GM11168 (cell line): Measurements from ENCODE around the gene STAU1.
"Not testable (repeated sequence)": the region's sequence is repeated elsewhere in the genome, so short reads cannot be mapped to it uniquely, and the experiment has no call there.

Source experiments
- in situ Hi-C: fragments of 300-500 bp; cut with MboI; formaldehyde crosslinking; loops from one replicate; pipeline ENCODE4 v1.12.0; 2022; ENCODE audit warnings: low sequenced_read_pairs; ENCODE audit not compliant: unreplicated experiment

STAU1 gene

DNA sequence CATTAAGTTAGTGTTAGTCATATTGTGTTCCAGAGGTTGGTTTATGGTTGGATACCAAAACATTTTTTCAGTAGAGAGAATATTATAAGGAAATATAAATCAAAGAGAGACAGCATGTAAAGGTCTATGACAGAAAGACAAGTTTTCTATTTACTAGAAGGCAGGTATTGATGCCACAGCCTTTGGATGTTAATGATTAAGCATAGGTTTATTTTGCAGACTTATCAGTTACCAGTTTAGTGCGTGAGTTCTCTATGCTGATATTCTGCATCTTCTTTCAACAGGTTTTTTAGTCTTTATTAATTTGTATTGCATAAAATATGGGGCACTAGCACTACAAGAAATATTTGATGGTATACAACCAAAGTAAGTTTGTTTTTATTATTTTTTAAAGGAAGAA is 96.4 kb downstream of the STAU1 start:
- in situ Hi-C loops, result no loop called here

DNA sequence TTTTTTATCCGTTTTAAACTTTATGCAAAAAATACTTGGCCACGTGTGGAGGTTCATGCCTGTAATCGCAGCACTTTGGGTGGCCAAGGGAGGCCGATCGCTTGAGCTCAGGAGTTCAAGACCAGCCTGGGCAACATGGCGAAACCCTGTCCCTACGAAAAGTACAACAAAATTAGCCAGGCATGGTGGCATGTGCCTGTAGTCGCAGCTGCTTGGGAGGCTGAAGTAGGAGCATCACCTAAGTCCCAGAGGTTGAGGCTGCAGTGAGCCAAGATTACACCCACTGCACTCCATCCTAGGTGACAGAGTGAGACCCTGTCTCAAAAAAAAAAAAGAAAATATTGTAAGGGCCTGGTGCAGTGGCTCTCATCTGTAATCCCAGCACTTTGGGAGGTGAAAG is 97.0 kb downstream of the STAU1 start:
- in situ Hi-C loops, result no loop called here

DNA sequence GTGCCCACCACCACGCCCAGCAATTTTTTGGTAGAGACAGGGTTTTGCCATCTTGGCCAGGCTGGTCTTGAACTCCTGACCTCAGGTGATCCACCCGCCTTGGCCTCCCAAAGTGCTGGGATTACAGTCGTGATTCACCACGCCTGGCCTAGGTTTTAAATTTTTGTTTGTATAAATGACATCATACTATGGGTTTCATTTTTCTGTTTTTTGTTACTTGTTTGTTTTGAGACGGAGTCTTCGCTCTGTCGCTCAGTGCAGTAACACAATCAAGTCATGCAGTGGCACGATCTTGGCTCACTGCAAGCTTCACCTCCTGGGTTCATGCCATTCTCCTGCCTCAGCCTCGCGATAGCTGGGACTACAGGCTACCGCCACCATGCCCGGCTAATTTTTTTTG is 105.8 kb downstream of the STAU1 start:
- in situ Hi-C loops, result not testable (repeated sequence)

DNA sequence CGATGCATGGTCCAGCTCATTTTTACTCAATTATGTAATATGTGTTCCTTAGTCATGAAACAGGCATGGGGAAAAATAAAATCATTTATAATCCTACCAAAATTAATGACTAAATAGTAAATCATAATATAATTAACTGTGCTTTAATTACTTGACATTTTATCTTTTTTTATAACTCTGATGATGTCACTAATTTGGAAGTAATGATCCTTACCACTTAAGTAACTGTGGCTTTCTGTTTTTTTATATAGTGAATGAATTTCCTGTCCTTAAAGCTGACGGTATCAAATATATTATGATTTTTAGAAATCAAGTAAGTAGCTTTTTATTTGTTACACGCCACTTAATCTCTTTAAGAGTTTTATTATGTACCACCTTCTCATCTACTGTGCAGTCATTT is 109.8 kb downstream of the STAU1 start:
- in situ Hi-C loops, result no loop called here

DNA sequence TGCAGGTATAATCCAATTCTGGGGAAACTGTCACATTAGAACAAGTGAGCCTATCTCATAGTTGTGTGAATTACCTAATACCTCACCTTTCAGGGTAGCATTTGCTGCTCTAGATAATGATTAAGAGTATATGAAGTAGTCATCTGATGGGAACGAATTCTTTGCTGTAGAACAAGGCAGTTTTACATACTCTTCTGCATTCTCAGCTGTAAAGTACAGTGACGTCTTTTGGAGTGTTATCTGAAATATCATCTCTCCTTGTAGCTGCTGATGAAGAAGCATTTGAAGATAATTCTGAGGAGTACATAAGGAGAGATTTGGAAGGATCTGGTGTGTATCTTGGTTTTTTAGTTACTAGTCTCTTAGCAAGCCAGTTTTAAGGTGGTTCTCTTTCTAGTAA is 113.6 kb downstream of the STAU1 start:
- in situ Hi-C loops, result no loop called here
